KOPT-K1 (cell line): ENCODE data around the gene ERCC4.

Experiments used
- H3K27ac ChIP-seq: fragments of 200-600 bp; sonication (generic); 2 replicates; pipeline ENCODE4 v1.5.1; 2016; ENCODE audit warnings: antibody characterized with exemption, mild to moderate bottlenecking, low read depth, low read length; ENCODE audit not compliant: poor library complexity, severe bottlenecking
- H3K36me3 ChIP-seq: fragments of 200-600 bp; sonication (generic); 2 replicates; pipeline ENCODE4 v1.5.1; 2017; ENCODE audit warnings: antibody characterized with exemption, mild to moderate bottlenecking, low read length, moderate library complexity; ENCODE audit not compliant: insufficient read depth
- H3K9me3 ChIP-seq: fragments of 200-600 bp; sonication (generic); 2 replicates; pipeline ENCODE4 v1.5.1; 2017; ENCODE audit warnings: antibody characterized with exemption, low read length, mild to moderate bottlenecking; ENCODE audit not compliant: insufficient read depth, poor library complexity, severe bottlenecking

The ERCC4 gene

DNA sequence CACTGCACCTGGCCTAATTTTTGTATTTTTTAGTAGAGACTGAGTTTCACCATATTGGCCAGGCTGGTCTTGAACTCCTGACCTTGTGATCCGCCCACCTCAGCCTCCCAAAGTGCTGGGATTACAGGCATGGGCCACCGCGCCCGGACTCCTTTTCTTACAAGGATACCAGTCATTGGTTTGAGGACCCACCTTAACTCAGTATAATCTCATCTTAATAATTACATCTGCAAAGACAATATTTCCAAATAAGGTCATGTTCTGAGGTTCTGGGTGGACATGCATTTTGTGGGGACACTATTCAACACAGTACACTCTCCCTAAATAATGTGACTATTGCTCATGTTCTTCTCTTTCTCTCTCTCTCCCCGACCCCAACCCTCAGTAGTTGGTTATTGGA, 63.7 kb downstream of the ERCC4 start:
- Histone ChIP-seq H3K36me3 (no peaks in the 10 kb centered on the region), H3K9me3 (peaks cover 12% of the 10 kb centered on the region), H3K27ac (no peak overlapping the region)

DNA sequence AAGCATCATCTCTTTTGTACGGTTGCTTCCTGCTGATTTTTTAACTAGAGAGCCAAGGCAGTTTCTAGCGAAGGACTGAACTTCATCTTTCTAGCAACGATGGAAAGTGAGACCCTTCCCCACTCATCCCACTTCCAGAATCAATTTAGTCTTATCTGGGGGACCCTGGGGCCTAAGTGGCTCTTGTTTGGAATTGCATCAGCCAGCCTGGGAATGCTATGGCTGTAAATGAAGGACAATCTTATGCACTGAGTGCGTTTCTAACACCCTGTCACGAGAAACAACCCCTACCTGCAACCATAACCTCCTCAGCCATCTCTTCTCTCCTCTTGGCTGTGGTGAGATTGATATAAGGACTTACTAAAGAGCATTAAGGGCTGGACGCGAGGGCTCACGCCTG, 64.8 kb downstream of the ERCC4 start:
- Histone ChIP-seq H3K27ac (no peak overlapping the region), H3K36me3 (no peaks in the 10 kb centered on the region), H3K9me3 (peaks cover 12% of the 10 kb centered on the region)

GRCh38 chr16:13988038-13988437, 68.1 kb downstream of the ERCC4 start:
- no peaks in the 10 kb centered on the region for H3K9me3 ChIP-seq
- H3K27ac ChIP-seq, result no peak overlapping the region
- H3K36me3 ChIP-seq, result no peaks in the 10 kb centered on the region

DNA sequence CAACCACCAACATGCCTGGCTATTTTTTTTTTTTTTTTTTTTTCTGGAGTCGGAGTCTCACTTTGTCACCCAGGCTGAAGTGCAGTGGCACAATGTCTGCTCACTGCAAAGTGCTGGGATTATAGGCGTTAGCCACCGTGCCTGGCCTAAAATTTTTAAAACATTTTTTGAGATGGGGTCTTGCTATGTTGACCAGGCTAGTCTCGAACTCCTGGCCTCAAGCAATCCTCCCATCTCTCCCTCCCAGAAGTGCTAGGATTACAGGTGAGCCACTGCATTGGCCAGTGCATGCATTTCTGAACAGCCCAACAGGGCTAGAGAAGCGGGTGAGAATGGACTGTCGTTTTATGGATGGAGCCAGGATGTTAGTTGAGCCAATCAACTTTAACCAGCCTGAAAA, 72.4 kb downstream of the ERCC4 start:
- Histone ChIP-seq H3K27ac (no peak overlapping the region), H3K9me3 (no peaks in the 10 kb centered on the region), H3K36me3 (no peaks in the 10 kb centered on the region)

- H3K27ac ChIP-seq, result no peak overlapping the region
- H3K9me3 ChIP-seq, result no peaks in the 10 kb centered on the region
- no peaks in the 10 kb centered on the region for H3K36me3 ChIP-seq
These were observed 73.0 kb downstream of the ERCC4 start for GRCh38 chr16:13992976-13993375.

DNA sequence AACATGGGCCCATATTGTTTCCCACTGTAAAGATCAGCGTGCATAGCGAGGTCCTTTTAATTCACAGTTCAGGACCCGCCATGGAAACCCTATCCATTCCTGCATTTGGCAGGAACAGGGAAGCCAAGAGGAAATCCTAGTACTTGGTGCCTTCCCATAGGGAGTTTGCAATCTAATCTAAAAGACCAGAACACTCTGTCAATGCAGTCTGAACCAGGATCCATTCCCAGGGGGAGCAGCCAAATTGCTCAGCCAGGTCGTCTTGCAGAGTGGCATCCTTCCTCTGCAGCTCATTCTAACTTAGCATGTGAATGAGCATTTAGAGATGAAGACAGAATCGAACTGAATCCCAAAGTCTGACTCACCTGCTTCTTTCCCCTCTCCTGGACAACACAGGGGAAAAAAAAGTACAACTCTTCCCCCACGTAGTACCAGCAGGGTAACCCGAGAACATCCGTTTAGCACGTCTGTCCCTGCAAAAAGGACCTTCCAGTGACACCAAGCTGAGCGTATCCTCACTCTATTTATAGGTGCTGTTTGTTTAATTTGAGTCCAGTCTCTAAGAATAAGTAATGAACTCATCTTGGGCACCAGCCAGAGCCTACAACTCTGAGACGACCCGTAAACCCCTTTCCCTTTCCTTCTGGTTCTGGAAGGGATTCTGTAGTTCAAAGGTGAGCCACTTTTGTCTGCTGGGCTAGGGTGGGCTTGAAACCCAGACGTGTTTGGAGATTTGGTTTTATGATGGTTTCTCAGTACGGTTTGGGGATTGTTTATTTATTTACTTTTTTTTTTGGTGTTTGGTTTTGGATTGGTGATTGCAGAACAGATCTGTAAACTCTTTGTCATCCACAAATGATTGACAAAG, 74.5 kb downstream of the ERCC4 start:
- H3K27ac ChIP-seq, result no peak overlapping the region
- H3K36me3 ChIP-seq, result no peaks in the 10 kb centered on the region

GRCh38 chr16:13995194-13995593, 75.2 kb downstream of the ERCC4 start:
- Histone ChIP-seq H3K9me3 (no peaks in the 10 kb centered on the region), H3K27ac (no peak overlapping the region), H3K36me3 (no peaks in the 10 kb centered on the region)

More for the DNA sequence above, 74.5 kb downstream of the ERCC4 start:
- H3K9me3 ChIP-seq, result no peaks in the 10 kb centered on the region

GRCh38 chr16:13996778-13997288, 76.9 kb downstream of the ERCC4 start:
- Histone ChIP-seq H3K9me3 (no peaks in the 10 kb centered on the region), H3K36me3 (no peaks in the 10 kb centered on the region), H3K27ac (no peak overlapping the region)

DNA sequence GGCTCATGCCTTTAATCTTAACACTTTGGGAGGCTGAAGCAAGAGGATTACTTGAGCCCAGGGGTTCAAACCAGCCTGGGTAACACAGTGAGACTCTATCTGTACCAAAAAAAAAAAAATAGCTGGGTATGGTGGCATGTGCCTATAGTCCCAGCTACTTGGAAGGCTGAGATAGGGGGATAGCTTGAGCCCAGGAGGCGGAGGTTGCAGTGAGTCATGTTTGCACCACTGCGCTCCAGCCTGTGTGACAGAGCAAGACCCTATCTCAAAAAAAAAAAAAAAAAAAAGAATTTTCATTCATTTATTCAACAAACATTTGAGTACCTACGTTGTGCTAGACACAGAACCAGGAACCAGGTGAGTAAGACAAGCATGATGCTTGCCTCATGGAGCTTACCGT, 77.6 kb downstream of the ERCC4 start:
- Histone ChIP-seq H3K9me3 (no peaks in the 10 kb centered on the region), H3K36me3 (no peaks in the 10 kb centered on the region), H3K27ac (no peak overlapping the region)

- Histone ChIP-seq H3K9me3 (no peaks in the 10 kb centered on the region), H3K36me3 (no peaks in the 10 kb centered on the region), H3K27ac (no peak overlapping the region)
These were observed 78.0 kb downstream of the ERCC4 start for GRCh38 chr16:13997933-13998332.

DNA sequence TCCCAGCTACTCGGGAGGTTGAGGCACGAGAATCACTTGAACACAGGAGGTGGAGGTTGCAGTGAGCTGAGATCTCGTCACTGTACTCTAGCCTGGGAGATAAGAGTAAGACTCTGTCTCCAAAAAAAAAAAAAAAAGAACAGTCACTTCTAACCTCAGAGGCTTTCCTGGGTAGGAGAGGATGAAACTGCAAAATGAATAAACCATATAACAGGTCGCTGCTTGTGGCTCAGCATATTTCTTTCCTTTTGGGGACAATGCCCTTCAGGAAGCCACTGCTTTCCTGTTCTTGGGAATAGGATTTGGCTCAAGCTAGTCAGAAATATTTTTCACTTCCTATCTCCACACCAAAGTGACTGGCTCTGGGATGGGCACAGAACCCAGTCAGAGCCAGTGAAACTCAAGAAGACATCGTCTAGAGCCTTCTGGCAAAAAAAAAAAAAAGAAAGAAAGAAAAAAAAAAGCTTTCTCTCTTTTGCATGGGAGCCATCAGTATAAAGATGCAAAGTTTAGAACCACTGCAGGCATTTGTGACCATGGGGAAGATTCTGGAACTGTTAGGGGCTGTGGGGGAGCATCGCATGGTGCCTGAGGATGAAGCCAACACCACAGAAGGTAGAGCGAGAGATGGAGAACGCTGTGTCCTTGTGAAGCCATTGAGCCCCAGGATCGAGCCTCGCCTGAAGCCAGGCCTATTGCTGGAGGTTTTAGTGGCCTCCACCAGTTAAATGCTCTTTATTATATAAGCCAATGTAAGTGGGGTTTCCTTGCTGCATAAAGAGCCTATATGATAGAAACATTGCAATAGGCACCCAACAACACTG, 79.3 kb downstream of the ERCC4 start:
- Histone ChIP-seq H3K36me3 (no peaks in the 10 kb centered on the region), H3K9me3 (no peaks in the 10 kb centered on the region), H3K27ac (no peak overlapping the region)

GRCh38 chr16:13999895-14000425, 80.0 kb downstream of the ERCC4 start:
- no peak overlapping the region for H3K27ac ChIP-seq
- H3K36me3 ChIP-seq, result no peaks in the 10 kb centered on the region
- H3K9me3 ChIP-seq, result no peaks in the 10 kb centered on the region

DNA sequence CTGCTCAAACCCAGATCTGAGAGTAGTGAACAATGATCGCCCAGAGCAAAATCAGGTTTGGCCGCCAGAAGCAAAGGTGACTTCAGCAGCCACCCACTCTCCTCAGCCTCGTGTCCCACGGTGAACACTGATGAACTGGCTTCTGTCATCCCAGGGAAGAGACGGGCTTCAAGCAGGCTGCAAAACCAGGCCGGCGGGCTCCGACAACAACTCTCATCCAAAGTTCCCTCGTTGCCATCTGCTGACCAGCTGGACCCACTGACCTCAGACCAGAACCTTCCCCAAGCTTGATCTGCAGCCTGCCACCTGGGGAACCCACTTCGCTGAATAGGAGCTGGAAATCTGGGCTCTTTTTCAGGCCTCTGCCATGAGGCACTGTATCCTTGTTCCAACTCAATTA, 81.6 kb downstream of the ERCC4 start:
- H3K36me3 ChIP-seq, result no peaks in the 10 kb centered on the region
- no peaks in the 10 kb centered on the region for H3K9me3 ChIP-seq
- no peak overlapping the region for H3K27ac ChIP-seq
